Measurements from ENCODE around the gene WNT10A. TPM values are rescaled to one million over a fixed set of nuclear protein-coding genes. Genes with fewer than 3 reads are reported as not detected.

Gene WNT10A
- total and polyA plus RNA-seq, 9 of the 15 experiments (the other 6 are each of a cell fraction or from before 2014, with no cell fraction given): not detected

- TF ChIP-seq E2F6 (IDR thresholded peaks at IDR 0.05; ENCODE audit: borderline replicate concordance in 1 of 2, extremely low read depth in 1 of 2, insufficient read depth in 1 of 2, insufficient read length in 1 of 2, low read depth in 1 of 2, low read length in 1 of 2, poor library complexity in 1 of 2, severe bottlenecking in 1 of 2): peak; percentile 53 to 61
- TF ChIP-seq NCOA4 (IDR thresholded peaks at IDR 0.05; ENCODE audit: partially characterized antibody): no peak
- no peak for TF ChIP-seq HLTF (IDR thresholded peaks at IDR 0.05)
- TF ChIP-seq JUN (IDR thresholded peaks at IDR 0.05; ENCODE audit: borderline replicate concordance, low read depth, low read length): no peak
- no peak for TF ChIP-seq JUN (CRISPR knock-in tag; IDR thresholded peaks at IDR 0.05; ENCODE audit: borderline replicate concordance)
- TF ChIP-seq BRF1 (IDR thresholded peaks at IDR 0.05; ENCODE audit: borderline replicate concordance, extremely low read depth, insufficient read length): no peak
- TF ChIP-seq OTX1 (CRISPR knock-in tag; IDR thresholded peaks at IDR 0.05): no peak
- TF ChIP-seq PTBP1 (IDR thresholded peaks at IDR 0.05; ENCODE audit: low read depth, low read length): no peak
- TF ChIP-seq NEUROD1 (IDR thresholded peaks at IDR 0.05; ENCODE audit: borderline replicate concordance, low read depth, low read length, partially characterized antibody): no peak
- no peak for TF ChIP-seq CBX1 (IDR thresholded peaks at IDR 0.05; ENCODE audit: low read depth)
- no peak for TF ChIP-seq SMARCA5 (IDR thresholded peaks at IDR 0.05)
- TF ChIP-seq GTF3C2 (IDR thresholded peaks at IDR 0.05; ENCODE audit: borderline replicate concordance, extremely low read depth, insufficient read length): no peak
- TF ChIP-seq CCNT2 (IDR thresholded peaks at IDR 0.05; ENCODE audit: borderline replicate concordance, extremely low read depth, insufficient read length, low read depth, low read length): peak; percentile 48
- no peak for TF ChIP-seq ZNF217 (CRISPR knock-in tag; IDR thresholded peaks at IDR 0.05)
- no peak for TF ChIP-seq KLF1 (tag; IDR thresholded peaks at IDR 0.05)
- no peak for TF ChIP-seq ZNF239 (CRISPR knock-in tag; IDR thresholded peaks at IDR 0.05)
- TF ChIP-seq FOS (IDR thresholded peaks at IDR 0.05; ENCODE audit: extremely low read depth, insufficient read length): no peak
- TF ChIP-seq IRF2 (CRISPR knock-in tag; IDR thresholded peaks at IDR 0.05): no peak
- TF ChIP-seq GABPA (tag; conservative IDR thresholded peaks at IDR 0.05; ENCODE audit: low read depth): peak; percentile 95
- TF ChIP-seq CGGBP1 (CRISPR knock-in tag; IDR thresholded peaks at IDR 0.05): no peak
- peak; percentile 44; the same call in 1 of the 2 replicates for TF ChIP-seq TCF3 (CRISPR knock-in tag; IDR thresholded peaks at IDR 0.05)
- TF ChIP-seq GABPB1 (CRISPR knock-in tag; IDR thresholded peaks at IDR 0.05): peak; percentile 91
- TF ChIP-seq HDAC1 (IDR thresholded peaks at IDR 0.05): peak in 1 of 2 experiments; percentile 91; a peak in 2 of 4 replicates
- TF ChIP-seq KDM5B (IDR thresholded peaks at IDR 0.05; ENCODE audit: insufficient replicate concordance, low read depth, low read length): peak; percentile 62
These were observed 28.3 kb downstream of the WNT10A start (continued) for GRCh38 chr2:218908721-218909619.

All from K562 (cell line).